GM23338 (cell line): ENCODE data around the gene EDIL3. TPM values are rescaled to one million over a fixed set of nuclear protein-coding genes. Genes with fewer than 3 reads are reported as not detected.

Experiments used
- ATAC-seq: fragments of 200-7000 bp; cut with Tn5 transposase; 3 replicates; pipeline ENCODE4 v1.9.1; 2020
- DNase-seq: peaks from one replicate; pipeline ENCODE4 v3.0.0-alpha.2; 2015; ENCODE audit warnings: low spot score
- H2AFZ ChIP-seq: fragments of 200-600 bp; sonication (generic); 2 replicates; pipeline ENCODE4 v1.8.0; 2016; ENCODE audit warnings: antibody characterized with exemption, mild to moderate bottlenecking, moderate library complexity
- H3F3A ChIP-seq: fragments of 200-600 bp; sonication (generic); replicated peaks from 2 replicates; pipeline ENCODE4 v1.8.0; 2017; ENCODE audit warnings: antibody characterized with exemption, mixed run types, low read depth
- H3K27ac ChIP-seq: fragments of 200-600 bp; sonication (generic); 2 replicates; pipeline ENCODE4 v1.6.1; 2016; ENCODE audit warnings: low read depth
- H3K27me3 ChIP-seq: fragments of 200-600 bp; sonication (generic); 2 replicates; pipeline ENCODE4 v1.8.0; 2016; ENCODE audit warnings: mild to moderate bottlenecking, mixed run types, moderate library complexity; ENCODE audit not compliant: insufficient read depth
- H3K36me3 ChIP-seq: fragments of 200-600 bp; sonication (generic); 2 replicates; pipeline ENCODE4 v1.8.0; 2016; ENCODE audit warnings: mild to moderate bottlenecking; ENCODE audit not compliant: insufficient read depth
- H3K4me1 ChIP-seq: fragments of 200-600 bp; sonication (generic); 2 replicates; pipeline ENCODE4 v1.8.0; 2016; ENCODE audit warnings: mild to moderate bottlenecking, moderate library complexity; ENCODE audit not compliant: insufficient read depth
- H3K4me2 ChIP-seq: fragments of 200-600 bp; sonication (generic); 2 replicates; pipeline ENCODE4 v1.7.1; 2017; ENCODE audit warnings: mixed run types
- H3K4me3 ChIP-seq: fragments of 200-600 bp; sonication (generic); 2 replicates; pipeline ENCODE4 v1.6.1; 2016; ENCODE audit warnings: mixed run types
- H3K79me2 ChIP-seq: fragments of 200-600 bp; sonication (generic); replicated peaks from 2 replicates; pipeline ENCODE4 v1.8.0; 2017; ENCODE audit warnings: mild to moderate bottlenecking; ENCODE audit not compliant: insufficient read depth
- H3K9me2 ChIP-seq: fragments of 200-600 bp; sonication (generic); 2 replicates; pipeline ENCODE4 v1.8.0; 2017; ENCODE audit not compliant: insufficient read depth
- H4K20me1 ChIP-seq: fragments of 200-600 bp; sonication (generic); replicated peaks from 2 replicates; pipeline ENCODE4 v1.8.0; 2017; ENCODE audit warnings: mild to moderate bottlenecking; ENCODE audit not compliant: insufficient read depth
- H3K27ac Mint-ChIP-seq: 2 replicates; pipeline ENCODE4 v1.8.0; 2020; ENCODE audit warnings: inconsistent platforms, mild to moderate bottlenecking, moderate library complexity, mixed read lengths
- H3K27me3 Mint-ChIP-seq: 3 replicates; pipeline ENCODE4 v1.8.0; 2022; ENCODE audit warnings: low read depth, mild to moderate bottlenecking, moderate library complexity, mixed read lengths, inconsistent platforms; ENCODE audit not compliant: insufficient read depth, poor library complexity
- H3K36me3 Mint-ChIP-seq: 3 replicates; pipeline ENCODE4 v1.8.0; 2021; ENCODE audit warnings: low read depth, mild to moderate bottlenecking, inconsistent platforms, moderate library complexity, mixed read lengths
- H3K4me1 Mint-ChIP-seq: 3 replicates; pipeline ENCODE4 v1.8.0; 2020; ENCODE audit warnings: mild to moderate bottlenecking, inconsistent platforms, mixed read lengths
- H3K4me3 Mint-ChIP-seq: 3 replicates; pipeline ENCODE4 v1.8.0; 2021; ENCODE audit warnings: moderate library complexity, mild to moderate bottlenecking, inconsistent platforms, mixed read lengths
- H3K9me3 Mint-ChIP-seq: 3 replicates; pipeline ENCODE4 v1.8.0; 2020; ENCODE audit warnings: moderate library complexity, mild to moderate bottlenecking, inconsistent platforms, mixed read lengths
- EZH2 ChIP-seq: fragments of 200-600 bp; sonication (generic); IDR thresholded peaks from one replicate; pipeline ENCODE4 v1.8.0; 2017; ENCODE audit warnings: antibody characterized with exemption, mild to moderate bottlenecking, low read depth; ENCODE audit not compliant: unreplicated experiment
- EZH2phosphoT487 ChIP-seq: fragments of 200-600 bp; sonication (generic); IDR thresholded peaks from one replicate; pipeline ENCODE4 v1.8.1; 2018; ENCODE audit warnings: antibody characterized with exemption; ENCODE audit not compliant: unreplicated experiment
- JUNB ChIP-seq: IDR thresholded peaks from one replicate; pipeline ENCODE4 v1.6.1; 2016; ENCODE audit warnings: antibody characterized with exemption; ENCODE audit not compliant: unreplicated experiment
- NANOG ChIP-seq: IDR thresholded peaks from 2 replicates; pipeline ENCODE4 v1.6.1; 2016; ENCODE audit warnings: antibody characterized with exemption, borderline replicate concordance
- POLR2AphosphoS5 ChIP-seq: IDR thresholded peaks from 2 replicates; pipeline ENCODE4 v1.6.1; 2016; ENCODE audit warnings: antibody characterized with exemption, low read depth
- STAT1 ChIP-seq: IDR thresholded peaks from one replicate; pipeline ENCODE4 v1.6.1; 2016; ENCODE audit warnings: antibody characterized with exemption; ENCODE audit not compliant: unreplicated experiment
- ZNF114 ChIP-seq: fragments of 250-450 bp; sonication (Bioruptor Pico); IDR thresholded peaks from 2 replicates; pipeline ENCODE4 v1.5.0; 2020; ENCODE audit warnings: mild to moderate bottlenecking, moderate library complexity
- ZNF331 ChIP-seq: fragments of 250-450 bp; sonication (Bioruptor Pico); IDR thresholded peaks from 2 replicates; pipeline ENCODE4 v1.5.0; 2020; ENCODE audit warnings: low read depth, mild to moderate bottlenecking, moderate library complexity
- polyA plus RNA-seq: library from polyadenylated mRNA; unstranded; fragments of >200 nt; fragmentation: Nextera tagmentation; extraction: Ambion mirVana; gene quantifications from 2 replicates; pipeline ENCODE4 v1.2.1, GENCODE V29; 2016
- total RNA-seq: library from RNA; depleted of rRNA; stranded (reverse); fragments of >200 nt; shearing (Covaris generic); gene quantifications from 2 replicates; pipeline ENCODE4 v1.2.3, GENCODE V29; 2014
- TF ChIP-seq, protein P1 (sequence below): IDR thresholded peaks from 2 replicates; pipeline ENCODE4 v1.6.1; 2016; ENCODE audit warnings: antibody characterized with exemption
- TF ChIP-seq, protein P2 (sequence below), 2 experiments: fragments of 200-600 bp in 1 of 2; sonication (generic) in 1 of 2; conservative IDR thresholded peaks; 2 replicates each; pipeline versions ENCODE4 v1.5.1 to v1.6.1; 2016 to 2017; ENCODE audit warnings: antibody characterized with exemption in 2 of 2, low read depth in 2 of 2, mild to moderate bottlenecking in 2 of 2, moderate library complexity in 1 of 2
- TF ChIP-seq, protein P3 (sequence below): IDR thresholded peaks from one replicate; pipeline ENCODE4 v1.6.1; 2018; ENCODE audit warnings: antibody characterized with exemption; ENCODE audit not compliant: unreplicated experiment

EDIL3 gene
- total and polyA plus RNA-seq, 2 experiments from 2014 or later: 43.3 to 61.9 TPM

DNA sequence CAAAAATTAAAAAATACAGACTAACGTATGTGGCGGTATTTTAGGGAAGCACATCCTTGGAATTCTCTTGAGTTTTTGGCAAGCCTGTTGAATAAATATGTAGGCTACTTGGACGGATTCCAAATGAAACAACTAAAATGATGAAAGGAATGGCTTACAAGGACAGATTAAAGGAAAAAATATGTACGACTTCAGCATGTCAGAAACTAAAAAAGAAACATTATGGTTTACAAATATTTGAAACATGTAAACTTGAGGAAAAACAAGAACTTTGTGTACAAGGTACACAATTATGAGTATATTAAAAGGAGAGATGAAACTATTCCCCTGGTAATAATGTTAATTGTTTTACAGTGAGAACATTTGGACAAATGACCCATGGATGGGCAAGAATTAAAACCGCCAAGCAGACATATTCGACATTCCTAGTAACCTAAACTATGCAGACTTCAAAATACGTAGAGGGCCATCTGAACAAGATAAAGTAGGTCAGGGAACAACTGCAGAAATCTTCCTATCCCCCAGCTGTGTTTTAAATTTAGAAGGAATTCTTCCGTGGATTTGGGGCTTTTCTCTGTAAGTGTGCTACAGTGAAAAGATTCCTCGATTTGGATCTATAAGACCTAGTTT, 12.5 kb downstream of the EDIL3 start:
- Histone ChIP-seq H3K27ac (no peak overlapping the region), H3K36me3 (no peaks in the 10 kb centered on the region), H3K79me2 (peaks cover 70% of the 10 kb centered on the region), H3F3A (no peaks in the 10 kb centered on the region), H3K4me1 (no peaks in the 10 kb centered on the region; the same call in 1 of the 2 replicates), H3K9me2 (no peaks in the 10 kb centered on the region), H3K27me3 (no peaks in the 10 kb centered on the region), H4K20me1 (no peaks in the 10 kb centered on the region), H3K4me2 (no peak overlapping the region), H2AFZ (no peak overlapping the region), H3K4me3 (no peak overlapping the region)
- no peak for TF ChIP-seq NANOG
- TF ChIP-seq ZNF331 (CRISPR knock-in tag): no peak
- TF ChIP-seq STAT1: no peak
- TF ChIP-seq ZNF114 (CRISPR knock-in tag): no peak
- TF ChIP-seq, protein P1, sequence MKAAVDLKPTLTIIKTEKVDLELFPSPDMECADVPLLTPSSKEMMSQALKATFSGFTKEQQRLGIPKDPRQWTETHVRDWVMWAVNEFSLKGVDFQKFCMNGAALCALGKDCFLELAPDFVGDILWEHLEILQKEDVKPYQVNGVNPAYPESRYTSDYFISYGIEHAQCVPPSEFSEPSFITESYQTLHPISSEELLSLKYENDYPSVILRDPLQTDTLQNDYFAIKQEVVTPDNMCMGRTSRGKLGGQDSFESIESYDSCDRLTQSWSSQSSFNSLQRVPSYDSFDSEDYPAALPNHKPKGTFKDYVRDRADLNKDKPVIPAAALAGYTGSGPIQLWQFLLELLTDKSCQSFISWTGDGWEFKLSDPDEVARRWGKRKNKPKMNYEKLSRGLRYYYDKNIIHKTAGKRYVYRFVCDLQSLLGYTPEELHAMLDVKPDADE: no peak
- TF ChIP-seq, protein P2, sequence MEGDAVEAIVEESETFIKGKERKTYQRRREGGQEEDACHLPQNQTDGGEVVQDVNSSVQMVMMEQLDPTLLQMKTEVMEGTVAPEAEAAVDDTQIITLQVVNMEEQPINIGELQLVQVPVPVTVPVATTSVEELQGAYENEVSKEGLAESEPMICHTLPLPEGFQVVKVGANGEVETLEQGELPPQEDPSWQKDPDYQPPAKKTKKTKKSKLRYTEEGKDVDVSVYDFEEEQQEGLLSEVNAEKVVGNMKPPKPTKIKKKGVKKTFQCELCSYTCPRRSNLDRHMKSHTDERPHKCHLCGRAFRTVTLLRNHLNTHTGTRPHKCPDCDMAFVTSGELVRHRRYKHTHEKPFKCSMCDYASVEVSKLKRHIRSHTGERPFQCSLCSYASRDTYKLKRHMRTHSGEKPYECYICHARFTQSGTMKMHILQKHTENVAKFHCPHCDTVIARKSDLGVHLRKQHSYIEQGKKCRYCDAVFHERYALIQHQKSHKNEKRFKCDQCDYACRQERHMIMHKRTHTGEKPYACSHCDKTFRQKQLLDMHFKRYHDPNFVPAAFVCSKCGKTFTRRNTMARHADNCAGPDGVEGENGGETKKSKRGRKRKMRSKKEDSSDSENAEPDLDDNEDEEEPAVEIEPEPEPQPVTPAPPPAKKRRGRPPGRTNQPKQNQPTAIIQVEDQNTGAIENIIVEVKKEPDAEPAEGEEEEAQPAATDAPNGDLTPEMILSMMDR (conservative IDR thresholded peaks at IDR 0.05; ENCODE audit: low read depth in 2 of 2): no peak
- no peak for TF ChIP-seq POLR2AphosphoS5
- TF ChIP-seq EZH2phosphoT487: no peak
- no peak for TF ChIP-seq EZH2
- TF ChIP-seq, protein P3, sequence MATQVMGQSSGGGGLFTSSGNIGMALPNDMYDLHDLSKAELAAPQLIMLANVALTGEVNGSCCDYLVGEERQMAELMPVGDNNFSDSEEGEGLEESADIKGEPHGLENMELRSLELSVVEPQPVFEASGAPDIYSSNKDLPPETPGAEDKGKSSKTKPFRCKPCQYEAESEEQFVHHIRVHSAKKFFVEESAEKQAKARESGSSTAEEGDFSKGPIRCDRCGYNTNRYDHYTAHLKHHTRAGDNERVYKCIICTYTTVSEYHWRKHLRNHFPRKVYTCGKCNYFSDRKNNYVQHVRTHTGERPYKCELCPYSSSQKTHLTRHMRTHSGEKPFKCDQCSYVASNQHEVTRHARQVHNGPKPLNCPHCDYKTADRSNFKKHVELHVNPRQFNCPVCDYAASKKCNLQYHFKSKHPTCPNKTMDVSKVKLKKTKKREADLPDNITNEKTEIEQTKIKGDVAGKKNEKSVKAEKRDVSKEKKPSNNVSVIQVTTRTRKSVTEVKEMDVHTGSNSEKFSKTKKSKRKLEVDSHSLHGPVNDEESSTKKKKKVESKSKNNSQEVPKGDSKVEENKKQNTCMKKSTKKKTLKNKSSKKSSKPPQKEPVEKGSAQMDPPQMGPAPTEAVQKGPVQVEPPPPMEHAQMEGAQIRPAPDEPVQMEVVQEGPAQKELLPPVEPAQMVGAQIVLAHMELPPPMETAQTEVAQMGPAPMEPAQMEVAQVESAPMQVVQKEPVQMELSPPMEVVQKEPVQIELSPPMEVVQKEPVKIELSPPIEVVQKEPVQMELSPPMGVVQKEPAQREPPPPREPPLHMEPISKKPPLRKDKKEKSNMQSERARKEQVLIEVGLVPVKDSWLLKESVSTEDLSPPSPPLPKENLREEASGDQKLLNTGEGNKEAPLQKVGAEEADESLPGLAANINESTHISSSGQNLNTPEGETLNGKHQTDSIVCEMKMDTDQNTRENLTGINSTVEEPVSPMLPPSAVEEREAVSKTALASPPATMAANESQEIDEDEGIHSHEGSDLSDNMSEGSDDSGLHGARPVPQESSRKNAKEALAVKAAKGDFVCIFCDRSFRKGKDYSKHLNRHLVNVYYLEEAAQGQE: no peak
- no peak for TF ChIP-seq JUNB
- Mint-ChIP-seq H3K4me1 (peaks cover 5% of the 10 kb centered on the region; the same call in 2 of the 3 replicates), H3K27ac (no peak overlapping the region), H3K27me3 (no peaks in the 10 kb centered on the region), H3K9me3 (no peaks in the 10 kb centered on the region), H3K4me3 (no peak overlapping the region), H3K36me3 (no peaks in the 10 kb centered on the region)
- peak; percentile 17 for DNase-seq
- ATAC-seq: no peak
